Endothelial cell of umbilical vein (primary cell): ENCODE results near the gene NPAS4. TPM values are rescaled to one million over a fixed set of nuclear protein-coding genes. Genes with fewer than 3 reads are reported as not detected.

Experiments
- BruUV-seq: library from RNA; stranded (reverse); fragments of 400-500 nt; replicated peaks from 2 replicates; lab custom pipeline; 2021; lab: Mats Ljungman, UMichigan
- CTCF ChIA-PET: fragments of 300-600, 350-600 bp; sonication (Branson Sonifier 250); formaldehyde crosslinking; loops from one replicate; lab custom pipeline; 2021; ENCODE audit warnings: antibody characterized with exemption, inconsistent platforms; lab: Charles Lee
- POLR2A ChIA-PET: fragments of 300-600, 350-600 bp; sonication (Branson Sonifier 250); formaldehyde crosslinking; loops from one replicate; lab custom pipeline; 2021; ENCODE audit warnings: antibody characterized with exemption, inconsistent platforms; lab: Charles Lee
- DNase-seq: peaks from one replicate; pipeline ENCODE4 v3.0.0-alpha.2; 2011; ENCODE audit warnings: low read depth, low spot score
- FAIRE-seq: peaks from 2 replicates; lab custom pipeline; 2011; peaks lifted over from hg19 to GRCh38; lab: Jason Lieb, UNC
- H2AFZ ChIP-seq: 2 replicates; pipeline ENCODE4 v1.6.0; 2012; ENCODE audit warnings: low read depth, low read length, control low read depth, inconsistent platforms
- H3K27ac ChIP-seq: 2 replicates; pipeline ENCODE4 v1.5.1; 2011; ENCODE audit warnings: low read depth, mild to moderate bottlenecking, control low read depth, low read length, moderate library complexity; ENCODE audit not compliant: insufficient read depth
- H3K27me3 ChIP-seq, 2 experiments: 2 replicates each; pipeline versions ENCODE4 v1.6.0 to v1.6.1; 2011; ENCODE audit warnings: low read length in 2 of 2, mixed read lengths in 1 of 2; ENCODE audit not compliant: control insufficient read depth in 2 of 2, insufficient read depth in 2 of 2
- H3K36me3 ChIP-seq, 2 experiments: 2 replicates in 1 of 2; 3 replicates in 1 of 2; pipeline ENCODE4 v1.5.1; 2011; ENCODE audit warnings: low read length in 2 of 2, mild to moderate bottlenecking in 1 of 2, moderate library complexity in 1 of 2; ENCODE audit not compliant: control insufficient read depth in 2 of 2, insufficient read depth in 2 of 2; ENCODE audit errors: extremely low read depth in 1 of 2
- H3K4me1 ChIP-seq: 3 replicates; pipeline ENCODE4 v1.5.1; 2011; ENCODE audit warnings: mild to moderate bottlenecking, low read length; ENCODE audit not compliant: control insufficient read depth, insufficient read depth; ENCODE audit errors: extremely low read depth
- H3K4me2 ChIP-seq: 2 replicates; pipeline ENCODE4 v1.6.1; 2011; ENCODE audit warnings: low read length, control low read depth, mixed read lengths; ENCODE audit not compliant: insufficient read depth
- H3K4me3 ChIP-seq, 3 experiments: fragments of 200-600 bp in 1 of 3; sonication (generic), shearing (Covaris generic) in 1 of 3; replicated peaks in 1 of 3; 2 replicates each; pipeline ENCODE4 v1.5.1; 2011 to 2016; ENCODE audit warnings: control low read depth in 3 of 3, low read length in 3 of 3, mild to moderate bottlenecking in 2 of 3, inconsistent platforms in 1 of 3, low read depth in 1 of 3, moderate library complexity in 1 of 3; ENCODE audit not compliant: insufficient read depth in 1 of 3
- H3K79me2 ChIP-seq: 2 replicates; pipeline ENCODE4 v1.6.0; 2012; ENCODE audit warnings: low read length, inconsistent platforms; ENCODE audit not compliant: control insufficient read depth, insufficient read depth
- H3K9ac ChIP-seq: replicated peaks from 2 replicates; pipeline ENCODE3; 2011; ENCODE audit warnings: low read length, control low read depth; ENCODE audit not compliant: insufficient read depth; ENCODE audit errors: extremely low read depth
- H3K9me1 ChIP-seq: replicated peaks from 3 replicates; pipeline ENCODE4 v1.6.0; 2011; ENCODE audit warnings: mild to moderate bottlenecking, low read length; ENCODE audit not compliant: control insufficient read depth, insufficient read depth; ENCODE audit errors: extremely low read depth
- H3K9me3 ChIP-seq: replicated peaks from 2 replicates; pipeline ENCODE4 v1.5.1; 2012; ENCODE audit warnings: low read length, inconsistent platforms; ENCODE audit not compliant: control insufficient read depth, insufficient read depth
- H4K20me1 ChIP-seq: replicated peaks from 2 replicates; pipeline ENCODE3; 2011; ENCODE audit warnings: mild to moderate bottlenecking, low read length; ENCODE audit not compliant: control insufficient read depth, insufficient read depth; ENCODE audit errors: extremely low read depth
- CTCF ChIP-seq, 2 donors: IDR thresholded peaks; 1 replicate in 1 of 2; 2 replicates in 1 of 2; pipeline ENCODE4 v1.5.1; 2011; ENCODE audit warnings: low read length in 2 of 2, mild to moderate bottlenecking in 2 of 2, moderate library complexity in 2 of 2, control low read depth in 1 of 2, inconsistent platforms in 1 of 2, low read depth in 1 of 2; ENCODE audit not compliant: insufficient read depth in 1 of 2; ENCODE audit errors: extremely low read depth in 1 of 2
- EZH2 ChIP-seq: IDR thresholded peaks from 2 replicates; pipeline ENCODE4 v1.6.1; 2012; ENCODE audit warnings: borderline replicate concordance, low read depth, mild to moderate bottlenecking, moderate library complexity, low read length, inconsistent platforms; ENCODE audit not compliant: severe bottlenecking
- FOS ChIP-seq: IDR thresholded peaks from 2 replicates; pipeline ENCODE4 v1.6.1; 2011; ENCODE audit warnings: mild to moderate bottlenecking, low read length, moderate library complexity, borderline replicate concordance; ENCODE audit not compliant: insufficient read depth
- GATA2 ChIP-seq: IDR thresholded peaks from 2 replicates; pipeline ENCODE4 v1.7.0; 2011; ENCODE audit warnings: low read depth, mild to moderate bottlenecking, moderate library complexity, mixed read lengths, low read length; ENCODE audit not compliant: insufficient read length, insufficient read depth
- JUN ChIP-seq: IDR thresholded peaks from 2 replicates; pipeline ENCODE4 v1.6.1; 2011; ENCODE audit warnings: borderline replicate concordance, low read depth; ENCODE audit not compliant: insufficient read length, insufficient read depth
- MAX ChIP-seq: IDR thresholded peaks from 2 replicates; pipeline ENCODE4 v1.6.1; 2011; ENCODE audit not compliant: insufficient read depth, insufficient read length
- MYC ChIP-seq: IDR thresholded peaks from one replicate; pipeline ENCODE4 v1.6.1; 2011; ENCODE audit warnings: mild to moderate bottlenecking, low read depth, low read length
- POLR2A ChIP-seq: IDR thresholded peaks from 2 replicates; pipeline ENCODE4 v1.6.1; 2012; ENCODE audit warnings: low read depth, mild to moderate bottlenecking, control low read depth, low read length
- POLR2AphosphoS5 ChIP-seq: IDR thresholded peaks from 2 replicates; pipeline ENCODE4 v1.6.1; 2012; ENCODE audit warnings: low read depth, mild to moderate bottlenecking, control low read depth, low read length, moderate library complexity; ENCODE audit not compliant: insufficient read depth
- dilution Hi-C: fragments of 300-500 bp; cut with MboI; formaldehyde crosslinking; loops from one replicate; pipeline ENCODE4 v1.15.0; 2019; ENCODE audit warnings: low sequenced_read_pairs; ENCODE audit not compliant: extremely low pct_ligation_motif_present
- intact Hi-C: fragments of 100-400 bp; cut with micrococcal nuclease; formaldehyde crosslinking; loops from one replicate; pipeline ENCODE4 v1.10.0; 2022
- polyA plus RNA-seq, 4 experiments: library from polyadenylated mRNA; depleted of rRNA in 3 of 4; stranded (reverse) in 3 of 4; unstranded in 1 of 4; fragments of >200 nt; gene quantifications; 2 replicates each; pipeline versions ENCODE4 v1.2.1 to v1.2.3, GENCODE V29; 2011 to 2012; ENCODE audit warnings: missing spikeins in 1 of 4
- total RNA-seq: library from RNA; stranded (reverse); gene quantifications from 2 replicates; pipeline ENCODE4 v1.2.3, GENCODE V29; 2021

Gene NPAS4
- total and polyA plus RNA-seq, 2 donors (not counting 3 experiments of a cell fraction or from before 2014, with no cell fraction given), result not detected

- DNase-seq (no peak), FAIRE-seq (no peak)
- no peak overlapping the region for H3K9ac ChIP-seq
- intact Hi-C loops, result no loop called here
- no peak overlapping the region for H3K4me2 ChIP-seq
- BruUV-seq, result no TSS peak
- no peak for TF ChIP-seq GATA2
- TF ChIP-seq EZH2, result no peak
- TF ChIP-seq FOS, result no peak
- TF ChIP-seq POLR2AphosphoS5, result no peak
- TF ChIP-seq CTCF (IDR thresholded peaks at IDR 0.05; ENCODE audit: extremely low read depth in 1 of 2, insufficient read depth in 1 of 2, low read depth in 1 of 2, low read length in 2 of 2), result no peak
- no peak for TF ChIP-seq POLR2A
- TF ChIP-seq MAX, result no peak
- no peak for TF ChIP-seq MYC
- no peak for TF ChIP-seq JUN
- no peaks in the 10 kb centered on the region for H3K9me1 ChIP-seq
- no peaks in the 10 kb centered on the region for H3K9me3 ChIP-seq
- ChIA-PET CTCF (interaction anchor here (2.1 kb wide), 1 partner anchor 33 kb away, joined by 5 read pairs; the partner anchor contains the start of gene MRPL11), POLR2A (no interaction called here)
- dilution Hi-C loops, result no loop called here
- H2AFZ ChIP-seq, result no peak overlapping the region
- H3K36me3 ChIP-seq, result no peaks in the 10 kb centered on the region
- no peaks in the 10 kb centered on the region for H3K27me3 ChIP-seq
- peaks cover 6% of the 10 kb centered on the region for H3K4me1 ChIP-seq
- H3K4me3 ChIP-seq, result no peak overlapping the region
- H4K20me1 ChIP-seq, result no peaks in the 10 kb centered on the region
- no peaks in the 10 kb centered on the region for H3K79me2 ChIP-seq
- H3K27ac ChIP-seq, result no peak overlapping the region
These were observed 51.2 kb downstream of the NPAS4 start for GRCh38 chr11:66472054-66472453.
